PFSK-1 (cell line): Measurements from ENCODE around the gene ERBB4.

Source experiments
- FOXP2 ChIP-seq: optimal IDR thresholded peaks from 2 replicates; pipeline ENCODE3; 2011; ENCODE audit warnings: borderline replicate concordance, control low read depth, inconsistent platforms; ENCODE audit not compliant: insufficient read depth; ENCODE audit errors: extremely low read length, extremely low read depth
- POLR2AphosphoS5 ChIP-seq: IDR thresholded peaks from 2 replicates; pipeline ENCODE4 v1.6.1; 2012; ENCODE audit warnings: low read depth, mild to moderate bottlenecking, control low read depth, low read length, moderate library complexity
- REST ChIP-seq, 2 experiments: IDR thresholded peaks; 2 replicates each; pipeline versions ENCODE4 v1.6.1 to v1.8.0; 2011 to 2012; ENCODE audit warnings: low read depth in 2 of 2, low read length in 2 of 2, control low read depth in 1 of 2, inconsistent platforms in 1 of 2, mild to moderate bottlenecking in 1 of 2, moderate library complexity in 1 of 2; ENCODE audit not compliant: insufficient read depth in 1 of 2
- SIN3A ChIP-seq: IDR thresholded peaks from 2 replicates; pipeline ENCODE4 v1.6.1; 2012; ENCODE audit warnings: mild to moderate bottlenecking, low read length, moderate library complexity, borderline replicate concordance; ENCODE audit not compliant: insufficient read depth
- TAF1 ChIP-seq: IDR thresholded peaks from 2 replicates; pipeline ENCODE4 v1.6.1; 2012; ENCODE audit warnings: low read length, control low read depth, borderline replicate concordance; ENCODE audit not compliant: insufficient read depth

The ERBB4 gene

GRCh38 chr2:212539072-212539880 is 674 bp upstream of the ERBB4 start:
- TF ChIP-seq POLR2AphosphoS5 (no peak), REST (IDR thresholded peaks at IDR 0.05; ENCODE audit: insufficient read depth in 1 of 2, low read depth in 2 of 2, low read length in 2 of 2) (no peak), TAF1 (no peak), FOXP2 (no peak), SIN3A (no peak)

GRCh38 chr2:212537726-212538304 is 787 bp downstream of the ERBB4 start:
- TF ChIP-seq SIN3A (no peak), POLR2AphosphoS5 (no peak), FOXP2 (no peak), TAF1 (no peak), REST (IDR thresholded peaks at IDR 0.05; ENCODE audit: insufficient read depth in 1 of 2, low read depth in 2 of 2, low read length in 2 of 2) (no peak)

GRCh38 chr2:212536817-212537725 is 1.5 kb downstream of the ERBB4 start:
- TF ChIP-seq POLR2AphosphoS5 (no peak), REST (IDR thresholded peaks at IDR 0.05; ENCODE audit: insufficient read depth in 1 of 2, low read depth in 2 of 2, low read length in 2 of 2) (no peak), SIN3A (no peak), FOXP2 (no peak), TAF1 (no peak)

GRCh38 chr2:212535996-212536816 is 2.4 kb downstream of the ERBB4 start:
- TF ChIP-seq REST (IDR thresholded peaks at IDR 0.05; ENCODE audit: insufficient read depth in 1 of 2, low read depth in 2 of 2, low read length in 2 of 2) (no peak), POLR2AphosphoS5 (no peak), FOXP2 (no peak), SIN3A (no peak), TAF1 (no peak)
